ENCODE data around the gene WFDC2.

Gene WFDC2

GRCh38 chr20:45497971-45498494 is 28.5 kb downstream of the WFDC2 start:
- DNase-seq (ENCODE audit: low read depth in 2 of 2): no peak

- DNase-seq (ENCODE audit: low read depth in 2 of 2): no peak
Observed at GRCh38 chr20:45500022-45500421, 30.5 kb downstream of the WFDC2 start.

DNA sequence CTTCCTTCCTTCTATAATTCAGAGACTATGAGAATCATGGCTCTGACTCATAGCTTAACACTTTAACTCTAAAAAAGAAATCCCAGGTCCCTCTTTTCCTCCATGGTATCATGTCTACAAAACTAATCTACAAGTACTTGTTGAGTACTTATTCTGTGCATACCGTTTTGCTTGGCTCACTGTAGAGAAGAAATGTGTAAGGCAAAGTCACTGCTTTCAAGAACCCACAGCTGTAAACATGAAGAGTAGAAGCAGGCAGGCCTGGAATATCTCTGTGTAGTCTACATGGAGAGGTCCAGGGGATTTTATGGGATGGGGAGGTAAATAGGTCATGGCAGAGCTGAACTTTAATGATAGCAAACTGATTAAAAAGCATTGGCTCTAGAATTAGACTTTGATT is 32.0 kb downstream of the WFDC2 start:
- DNase-seq (ENCODE audit: low read depth in 2 of 2): no peak

- DNase-seq (ENCODE audit: low read depth in 2 of 2): no peak
Observed at GRCh38 chr20:45502561-45502960, 33.0 kb downstream of the WFDC2 start.

GRCh38 chr20:45503403-45503802 is 33.9 kb downstream of the WFDC2 start:
- no peak for DNase-seq (ENCODE audit: low read depth in 2 of 2)

DNA sequence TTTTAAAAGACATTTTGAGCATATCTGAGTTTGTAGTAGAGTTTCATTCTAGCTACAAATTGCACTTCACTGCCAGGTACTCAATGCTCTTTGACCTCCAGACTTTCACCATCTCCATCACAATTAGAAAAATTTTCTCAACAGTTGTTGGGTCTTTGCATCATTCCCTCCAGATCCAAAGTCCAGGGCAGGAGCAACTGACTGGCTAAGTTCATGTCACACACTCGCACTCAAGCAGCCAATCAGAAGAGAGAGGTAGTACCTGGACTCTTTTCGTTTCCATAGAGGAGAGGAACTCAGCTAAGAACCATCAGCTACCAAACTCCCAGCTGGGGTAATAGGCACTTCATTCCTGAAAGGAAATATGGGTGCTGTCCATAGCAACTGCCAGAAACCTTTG is 36.8 kb downstream of the WFDC2 start:
- no peak for DNase-seq (ENCODE audit: low read depth in 2 of 2)

GRCh38 chr20:45507011-45507820 is 37.7 kb downstream of the WFDC2 start:
- DNase-seq (ENCODE audit: low read depth in 2 of 2): no peak

DNA sequence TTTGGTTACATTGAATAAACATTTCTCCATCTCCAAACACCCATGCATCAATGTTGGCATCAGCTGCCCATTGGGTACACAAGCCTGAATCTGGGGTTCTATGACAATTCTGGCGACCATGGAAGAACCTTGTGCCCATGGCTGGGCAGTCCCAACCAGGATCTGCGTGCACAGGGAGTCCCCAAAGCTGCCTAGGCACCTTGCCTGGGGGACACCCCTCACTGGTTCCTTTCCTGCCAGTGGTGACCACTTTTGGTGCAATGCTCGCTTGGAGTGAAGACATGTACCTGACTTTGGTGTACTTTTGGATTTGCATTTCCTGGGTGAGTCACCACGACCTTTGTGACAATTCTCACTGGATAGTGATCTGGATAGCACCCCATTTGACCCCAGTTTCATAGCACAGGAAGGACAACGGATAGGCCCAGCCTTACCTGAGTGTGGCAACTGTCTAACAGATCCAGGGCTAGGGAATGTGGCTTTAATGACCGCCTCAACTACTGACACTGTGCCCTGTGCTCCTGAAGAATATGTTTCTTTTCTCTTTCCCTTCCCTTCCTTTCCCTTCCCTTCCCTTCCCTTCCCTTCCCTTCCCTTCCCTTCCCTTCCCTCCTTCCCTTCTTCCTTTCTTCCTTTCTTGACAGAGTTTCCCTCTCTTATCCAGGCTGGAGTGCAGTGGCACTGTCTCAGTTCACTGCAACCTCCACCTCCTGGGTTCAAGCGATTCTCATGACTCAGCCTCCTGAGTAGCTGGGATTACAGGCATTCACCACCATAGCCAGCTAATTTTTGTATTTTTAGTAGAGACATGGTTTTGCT is 38.7 kb downstream of the WFDC2 start:
- DNase-seq (ENCODE audit: low read depth in 2 of 2): no peak

GRCh38 chr20:45509091-45509490 is 39.5 kb downstream of the WFDC2 start:
- no peak for DNase-seq (ENCODE audit: low read depth in 2 of 2)

- no peak for DNase-seq (ENCODE audit: low read depth in 2 of 2)
Observed at GRCh38 chr20:45510242-45510862, 40.8 kb downstream of the WFDC2 start.

DNA sequence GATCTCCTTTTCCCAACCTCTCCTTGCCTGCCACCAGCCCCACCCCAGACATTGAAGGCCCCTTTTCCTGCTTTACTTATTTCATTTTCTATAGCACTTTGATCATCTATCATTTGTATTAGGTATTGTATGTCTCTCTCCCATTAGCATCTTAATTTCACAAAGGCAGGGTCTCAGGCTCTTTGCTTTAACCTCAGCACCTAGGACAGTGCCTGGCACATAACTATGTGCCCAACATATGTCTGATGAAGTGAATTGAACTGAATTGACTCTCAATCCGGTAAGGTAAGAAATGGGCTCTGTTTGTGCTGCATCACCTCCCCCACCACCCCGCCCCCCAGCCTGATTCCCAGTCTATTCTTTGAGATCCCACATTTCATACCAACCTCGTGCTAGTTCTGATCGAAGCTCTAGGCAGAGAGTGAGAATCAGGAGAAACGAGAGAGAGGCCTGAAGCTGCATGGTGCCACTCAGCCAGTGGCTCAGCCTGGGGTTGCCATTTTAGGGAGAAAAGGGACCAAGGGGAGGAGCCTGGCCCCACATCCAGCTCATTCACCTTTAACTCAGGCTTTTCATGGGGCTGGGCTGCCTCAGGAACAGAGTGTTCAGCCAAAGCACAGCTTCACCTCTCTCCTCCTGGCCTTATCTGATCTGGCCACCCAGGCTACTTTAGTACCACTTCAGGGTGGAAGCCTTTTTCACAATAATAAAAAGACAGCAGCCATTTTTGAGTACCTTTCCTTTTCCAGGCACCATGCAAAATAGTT is 45.8 kb downstream of the WFDC2 start, which contains the start of gene SPINT3:
SPINT3 (minus strand) TSS at position 476 of the 767 bp plus-strand sequence; CDS start at position 462, 14 bp downstream.
- no peak for DNase-seq (ENCODE audit: low read depth in 2 of 2)

DNA sequence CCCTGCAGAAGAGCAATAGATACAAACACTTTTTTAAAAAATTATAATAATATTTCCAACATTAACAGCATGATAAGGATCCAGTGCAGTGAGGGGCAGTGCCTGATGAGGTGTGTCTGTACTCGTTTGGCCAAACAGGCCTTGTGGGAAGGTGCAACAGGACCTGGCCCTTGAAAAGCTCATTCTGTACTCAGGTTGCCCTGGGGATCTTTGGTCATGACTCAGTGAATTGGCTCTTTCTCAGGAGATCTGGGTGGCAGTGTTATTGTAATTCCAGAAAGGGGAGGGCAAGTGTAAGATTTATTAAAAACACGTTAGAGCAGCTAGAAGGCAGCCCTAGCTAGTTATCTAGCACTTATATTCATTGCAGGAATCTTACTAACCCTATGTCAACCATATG is 48.7 kb downstream of the WFDC2 start:
- DNase-seq (ENCODE audit: low read depth in 2 of 2): no peak

GRCh38 chr20:45523821-45524220 is 54.3 kb downstream of the WFDC2 start:
- DNase-seq (ENCODE audit: low read depth in 2 of 2): no peak

- no peak for DNase-seq (ENCODE audit: low read depth in 2 of 2)
Observed at GRCh38 chr20:45527294-45527693, 57.7 kb downstream of the WFDC2 start.
